GM12891 (cell line): Measurements from ENCODE around the gene SNAPC2.

Source experiments
- POLR2A ChIP-seq: IDR thresholded peaks from 2 replicates; pipeline ENCODE4 v1.6.1; 2011; ENCODE audit warnings: low read depth, low read length, control low read depth
- POU2F2 ChIP-seq: IDR thresholded peaks from 2 replicates; pipeline ENCODE4 v1.6.1; 2011; ENCODE audit warnings: low read depth, mild to moderate bottlenecking, control low read depth, low read length, moderate library complexity
- TAF1 ChIP-seq: IDR thresholded peaks from 2 replicates; pipeline ENCODE4 v1.6.1; 2011; ENCODE audit warnings: low read depth, low read length, control low read depth

GRCh38 chr19:7968796-7969554 lies 48.8 kb downstream of the SNAPC2 start:
- TF ChIP-seq POLR2A, result no peak
- no peak for TF ChIP-seq TAF1
- no peak for TF ChIP-seq POU2F2
